Mesenchymal stem cell (in vitro differentiated cells and primary cell): Measurements from ENCODE around the gene TAF11.
"Not testable (repeated sequence)": the region's sequence is repeated elsewhere in the genome, so short reads cannot be mapped to it uniquely, and the experiment has no call there.

Experiments used
- DNase-seq: peaks from one replicate; pipeline ENCODE4 v3.0.0-alpha.2; 2013
- H2AFZ ChIP-seq: one replicate; pipeline ENCODE4 v1.6.1; 2013; ENCODE audit warnings: low read depth, mild to moderate bottlenecking, control low read depth, inconsistent platforms, low read length, moderate library complexity
- H2AK5ac ChIP-seq: 2 replicates; pipeline ENCODE4 v1.6.1; 2013; ENCODE audit warnings: low read length, moderate library complexity, mild to moderate bottlenecking, inconsistent platforms; ENCODE audit not compliant: severe bottlenecking
- H2BK120ac ChIP-seq: one replicate; pipeline ENCODE4 v1.6.1; 2013; ENCODE audit warnings: low read depth, mild to moderate bottlenecking, inconsistent platforms, low read length, moderate library complexity
- H2BK12ac ChIP-seq, 2 experiments: one replicate each; pipeline ENCODE4 v1.6.1; 2013; ENCODE audit warnings: inconsistent platforms in 2 of 2, low read length in 2 of 2, mild to moderate bottlenecking in 2 of 2, moderate library complexity in 2 of 2, control low read depth in 1 of 2
- H2BK15ac ChIP-seq: one replicate; pipeline ENCODE4 v1.6.1; 2013; ENCODE audit warnings: mild to moderate bottlenecking, low read depth, inconsistent platforms; ENCODE audit not compliant: poor library complexity, severe bottlenecking
- H2BK5ac ChIP-seq: 2 replicates; pipeline ENCODE4 v1.6.1; 2013; ENCODE audit warnings: low read depth, mild to moderate bottlenecking, low read length, control low read depth, inconsistent platforms; ENCODE audit not compliant: poor library complexity, severe bottlenecking
- H3K14ac ChIP-seq, 2 experiments: one replicate each; pipeline ENCODE4 v1.6.1; 2013; ENCODE audit warnings: inconsistent platforms in 2 of 2, low read length in 2 of 2, control low read depth in 1 of 2, mild to moderate bottlenecking in 1 of 2, moderate library complexity in 1 of 2
- H3K18ac ChIP-seq, 2 experiments: one replicate each; pipeline ENCODE4 v1.6.1; 2013; ENCODE audit warnings: inconsistent platforms in 2 of 2, low read length in 2 of 2, control low read depth in 1 of 2, low read depth in 1 of 2, mild to moderate bottlenecking in 1 of 2
- H3K23ac ChIP-seq, 2 experiments: one replicate each; pipeline ENCODE4 v1.6.1; 2013; ENCODE audit warnings: inconsistent platforms in 2 of 2, low read length in 2 of 2, mild to moderate bottlenecking in 2 of 2, moderate library complexity in 2 of 2, control low read depth in 1 of 2
- H3K27ac ChIP-seq: 2 replicates; pipeline ENCODE4 v1.5.1; 2013; ENCODE audit warnings: mild to moderate bottlenecking, moderate library complexity, low read length, control low read depth, inconsistent platforms; ENCODE audit not compliant: poor library complexity, severe bottlenecking
- H3K27me3 ChIP-seq, 2 experiments: 2 replicates each; pipeline versions ENCODE4 v1.6.1 to v1.7.0; 2013; ENCODE audit warnings: low read length in 2 of 2, mild to moderate bottlenecking in 2 of 2, moderate library complexity in 2 of 2, control low read depth in 1 of 2, inconsistent platforms in 1 of 2; ENCODE audit not compliant: control insufficient read depth in 1 of 2, insufficient read depth in 1 of 2
- H3K36me3 ChIP-seq, 2 experiments: 2 replicates each; pipeline versions ENCODE4 v1.6.1 to v1.7.0; 2013; ENCODE audit warnings: low read length in 2 of 2, control low read depth in 1 of 2, inconsistent platforms in 1 of 2, low read depth in 1 of 2, mild to moderate bottlenecking in 1 of 2; ENCODE audit not compliant: insufficient read depth in 2 of 2, control insufficient read depth in 1 of 2
- H3K4ac ChIP-seq, 2 experiments: one replicate each; pipeline ENCODE4 v1.6.1; 2013; ENCODE audit warnings: inconsistent platforms in 2 of 2, low read length in 2 of 2, mild to moderate bottlenecking in 2 of 2, moderate library complexity in 2 of 2, control low read depth in 1 of 2, low read depth in 1 of 2
- H3K4me1 ChIP-seq: 2 replicates; pipeline ENCODE4 v1.6.1; 2013; ENCODE audit warnings: low read depth, low read length, control low read depth; ENCODE audit not compliant: control insufficient read depth, insufficient read depth
- H3K4me2 ChIP-seq: 2 replicates; pipeline ENCODE4 v1.6.1; 2013; ENCODE audit warnings: low read length, mild to moderate bottlenecking, inconsistent platforms; ENCODE audit not compliant: poor library complexity, severe bottlenecking
- H3K4me3 ChIP-seq, 2 experiments: 2 replicates each; pipeline versions ENCODE4 v1.5.1 to v1.7.0; 2013; ENCODE audit warnings: low read length in 2 of 2, mild to moderate bottlenecking in 2 of 2, control low read depth in 1 of 2, low read depth in 1 of 2; ENCODE audit not compliant: insufficient read depth in 1 of 2
- H3K79me1 ChIP-seq: replicated peaks from 2 replicates; pipeline ENCODE4 v1.6.1; 2013; ENCODE audit warnings: mild to moderate bottlenecking, control low read depth, low read length, inconsistent platforms; ENCODE audit not compliant: poor library complexity, severe bottlenecking
- H3K9ac ChIP-seq: 2 replicates; pipeline ENCODE4 v1.7.0; 2013; ENCODE audit warnings: mild to moderate bottlenecking, low read length, moderate library complexity
- H3K9me3 ChIP-seq: 2 replicates; pipeline ENCODE4 v1.7.0; 2013; ENCODE audit warnings: mild to moderate bottlenecking, low read length; ENCODE audit not compliant: control insufficient read depth
- H4K8ac ChIP-seq: one replicate; pipeline ENCODE4 v1.6.1; 2013; ENCODE audit warnings: inconsistent platforms, mild to moderate bottlenecking, low read length, moderate library complexity
- H4K91ac ChIP-seq: one replicate; pipeline ENCODE4 v1.6.1; 2013; ENCODE audit warnings: mild to moderate bottlenecking, low read length, inconsistent platforms
- whole genome bisulfite sequencing: methylation state at CpG from one replicate; pipeline ENCODE4 v1.1.7; 2013; ENCODE audit warnings: mixed read lengths; 5-methylcytosine and 5-hydroxymethylcytosine counted together

Gene TAF11

GRCh38 chr6:34890533-34890925 is 2.7 kb upstream of the TAF11 start:
- Histone ChIP-seq H4K91ac (no peak overlapping the region), H3K4ac (no peak overlapping the region), H3K9ac (peak overlapping the region; percentile 81), H3K36me3 (no peaks in the 10 kb centered on the region), H3K18ac (no peak overlapping the region), H4K8ac (no peak overlapping the region), H3K14ac (no peak overlapping the region), H3K4me3 (peak overlapping the region in 1 of 2 experiments; percentile 95), H3K23ac (no peak overlapping the region), H2BK120ac (no peak overlapping the region), H3K4me1 (peaks cover 7% of the 10 kb centered on the region), H2AK5ac (no peak overlapping the region), H3K4me2 (peak overlapping the region; percentile 55), H3K27me3 (no peaks in the 10 kb centered on the region), H2AFZ (no peak overlapping the region), H2BK12ac (no peak overlapping the region), H3K27ac (no peak overlapping the region), H2BK15ac (no peak overlapping the region), H3K9me3 (no peaks in the 10 kb centered on the region), H2BK5ac (no peak overlapping the region), H3K79me1 (peaks cover 30% of the 10 kb centered on the region)
- WGBS: 83% methylated on average over 5 of the region's 7 CpGs
- no peak for DNase-seq

DNA sequence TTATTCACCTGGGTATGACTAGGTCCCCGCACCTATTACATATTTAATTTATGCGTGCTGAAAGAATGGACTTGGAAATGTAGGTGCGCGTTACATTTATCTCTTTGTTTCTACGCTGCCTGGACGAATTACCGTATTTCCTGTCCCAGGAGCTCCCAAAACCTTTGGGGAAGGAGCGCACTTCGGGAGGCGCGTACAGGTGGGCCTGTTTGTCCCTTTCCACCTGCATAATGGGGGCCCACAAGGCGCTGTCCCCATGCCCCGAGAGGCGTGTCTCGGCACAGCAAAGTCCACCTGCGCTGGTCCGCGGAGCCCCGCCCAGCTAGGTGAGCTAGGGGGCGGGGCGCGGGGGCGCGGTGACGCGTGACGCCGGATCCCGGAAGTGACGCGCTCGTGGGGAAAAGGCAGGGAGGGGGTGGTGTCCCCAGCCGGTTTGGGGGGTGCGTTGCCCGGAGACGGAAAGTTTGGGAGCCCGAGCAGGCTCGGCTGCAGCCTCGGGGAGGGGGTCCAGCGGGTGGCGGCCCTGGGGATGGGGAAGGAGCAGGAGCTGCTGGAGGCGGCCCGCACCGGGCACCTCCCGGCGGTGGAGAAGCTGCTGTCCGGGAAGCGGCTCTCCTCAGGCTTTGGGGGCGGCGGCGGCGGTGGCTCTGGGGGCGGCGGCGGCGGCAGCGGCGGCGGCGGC is 1.2 kb upstream of the TAF11 start, which contains the start of gene ANKS1A:
Gene ANKS1A, plus strand, starts transcription at position 382 of the 682 bp plus-strand sequence. Its CDS starts 148 bp downstream, at position 530.
- H2BK5ac ChIP-seq: no peak within 1 kb of the TSS
- H3K4ac ChIP-seq: peak within 1 kb of the TSS in 1 of 2 experiments; percentile 65
- peak within 1 kb of the TSS; percentile 96 for H3K9ac ChIP-seq
- H2BK12ac ChIP-seq: peak within 1 kb of the TSS in 1 of 2 experiments; percentile 91
- H3K27me3 ChIP-seq: no peaks in the 10 kb centered on the region
- peak within 1 kb of the TSS; percentile 81 to 88 for H3K18ac ChIP-seq
- peak within 1 kb of the TSS; percentile 56 for H3K27ac ChIP-seq
- peak within 1 kb of the TSS; percentile 92 for H3K4me2 ChIP-seq
- peak within 1 kb of the TSS; percentile 77 for H2BK120ac ChIP-seq
- H4K8ac ChIP-seq: peak within 1 kb of the TSS; percentile 93
- H3K36me3 ChIP-seq: peaks cover 0 to 5% of the 10 kb centered on the region in 2 experiments
- H2AK5ac ChIP-seq: no peak within 1 kb of the TSS
- H3K4me1 ChIP-seq: peaks cover 6% of the 10 kb centered on the region
- H3K23ac ChIP-seq: peak within 1 kb of the TSS; percentile 51 to 94
- under 1% methylated on average over 47 of the region's 60 CpGs for WGBS
- peak within 1 kb of the TSS; percentile 89 for H2BK15ac ChIP-seq
- DNase-seq: peak; percentile 65
- peaks cover 27% of the 10 kb centered on the region for H3K79me1 ChIP-seq
- H3K4me3 ChIP-seq: peak within 1 kb of the TSS; percentile 87 to 95
- peak within 1 kb of the TSS; percentile 85 for H2AFZ ChIP-seq
- peak within 1 kb of the TSS in 1 of 2 experiments; percentile 87 for H3K14ac ChIP-seq
- peak within 1 kb of the TSS; percentile 59 for H4K91ac ChIP-seq
- no peaks in the 10 kb centered on the region for H3K9me3 ChIP-seq

GRCh38 chr6:34888514-34888856 is 643 bp upstream of the TAF11 start:
- no peak overlapping the region for H3K14ac ChIP-seq
- peak overlapping the region; percentile 92 for H3K4me2 ChIP-seq
- no peak overlapping the region for H2BK5ac ChIP-seq
- no peak overlapping the region for H2BK12ac ChIP-seq
- no peak overlapping the region for H2AFZ ChIP-seq
- no peak for DNase-seq
- no peak overlapping the region for H4K91ac ChIP-seq
- no peak overlapping the region for H4K8ac ChIP-seq
- peaks cover 26% of the 10 kb centered on the region for H3K79me1 ChIP-seq
- no peaks in the 10 kb centered on the region for H3K27me3 ChIP-seq
- peak overlapping the region in 1 of 2 experiments; percentile 95 for H3K4me3 ChIP-seq
- 0% methylated on average over 4 of the region's 5 CpGs for WGBS
- no peak overlapping the region for H2BK15ac ChIP-seq
- no peak overlapping the region for H2BK120ac ChIP-seq
- peaks cover 6% of the 10 kb centered on the region for H3K4me1 ChIP-seq
- peak overlapping the region; percentile 56 for H3K27ac ChIP-seq
- peak overlapping the region; percentile 96 for H3K9ac ChIP-seq
- H2AK5ac ChIP-seq: no peak overlapping the region
- H3K4ac ChIP-seq: no peak overlapping the region
- H3K9me3 ChIP-seq: no peaks in the 10 kb centered on the region
- H3K23ac ChIP-seq: no peak overlapping the region
- H3K36me3 ChIP-seq: peaks cover 0 to 9% of the 10 kb centered on the region in 2 experiments
- no peak overlapping the region for H3K18ac ChIP-seq

DNA sequence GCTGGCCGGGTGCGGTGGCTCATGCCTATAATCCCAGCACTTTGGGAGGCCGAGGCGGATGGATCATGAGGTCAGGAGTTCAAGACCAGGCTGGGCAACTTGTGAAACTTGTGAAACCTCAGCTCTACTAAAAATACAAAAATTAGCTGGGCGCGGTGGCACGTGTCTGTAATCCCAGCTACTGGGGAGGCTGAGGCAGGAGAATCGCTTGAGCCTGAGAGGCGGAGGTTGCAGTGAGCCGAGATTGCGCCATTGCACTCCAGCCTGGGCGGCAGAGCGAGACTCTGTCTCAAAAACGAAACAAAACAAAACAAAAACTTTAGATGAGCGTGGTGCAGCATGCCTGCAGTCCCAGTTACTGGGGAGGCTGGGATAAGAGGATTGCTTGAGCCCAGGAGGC is 2.0 kb downstream of the TAF11 start:
- not testable (repeated sequence) for H3K9ac ChIP-seq, H3K4me1 ChIP-seq, H3K23ac ChIP-seq, H3K14ac ChIP-seq, H4K91ac ChIP-seq, H2AK5ac ChIP-seq, H3K4ac ChIP-seq, H2AFZ ChIP-seq, H3K4me2 ChIP-seq, H2BK120ac ChIP-seq, H2BK12ac ChIP-seq, H3K18ac ChIP-seq, DNase-seq, H4K8ac ChIP-seq, H2BK5ac ChIP-seq, H2BK15ac ChIP-seq, H3K4me3 ChIP-seq, H3K27ac ChIP-seq, H3K9me3 ChIP-seq, H3K27me3 ChIP-seq
- peaks cover 0 to 24% of the 10 kb centered on the region in 2 experiments for H3K36me3 ChIP-seq
- peaks cover 18% of the 10 kb centered on the region for H3K79me1 ChIP-seq
- WGBS: 95% methylated on average over 15 of the region's 15 CpGs
